T-helper 2 cell treated with Interferon-gamma antibody and Interleukin-4, amounts not matched to agents 100 ng/mL and 5 ng/mL, for 36 hours (primary cell): Measurements from ENCODE around the gene CCDC77. TPM values are rescaled to one million over a fixed set of nuclear protein-coding genes. Genes with fewer than 3 reads are reported as not detected.
"Not testable (repeated sequence)": the region's sequence is repeated elsewhere in the genome, so short reads cannot be mapped to it uniquely, and the experiment has no call there.

Experiments
- intact Hi-C: fragments of 100-400 bp; cut with micrococcal nuclease; formaldehyde crosslinking; loops from one replicate; pipeline ENCODE4 v1.15.1; 2023
- total RNA-seq: library from RNA; stranded (reverse); gene quantifications from 2 replicates; pipeline ENCODE4 v1.2.3, GENCODE V29; 2022

Gene CCDC77
- total RNA-seq = 14.1 and 14.7 TPM in 2 replicates

DNA sequence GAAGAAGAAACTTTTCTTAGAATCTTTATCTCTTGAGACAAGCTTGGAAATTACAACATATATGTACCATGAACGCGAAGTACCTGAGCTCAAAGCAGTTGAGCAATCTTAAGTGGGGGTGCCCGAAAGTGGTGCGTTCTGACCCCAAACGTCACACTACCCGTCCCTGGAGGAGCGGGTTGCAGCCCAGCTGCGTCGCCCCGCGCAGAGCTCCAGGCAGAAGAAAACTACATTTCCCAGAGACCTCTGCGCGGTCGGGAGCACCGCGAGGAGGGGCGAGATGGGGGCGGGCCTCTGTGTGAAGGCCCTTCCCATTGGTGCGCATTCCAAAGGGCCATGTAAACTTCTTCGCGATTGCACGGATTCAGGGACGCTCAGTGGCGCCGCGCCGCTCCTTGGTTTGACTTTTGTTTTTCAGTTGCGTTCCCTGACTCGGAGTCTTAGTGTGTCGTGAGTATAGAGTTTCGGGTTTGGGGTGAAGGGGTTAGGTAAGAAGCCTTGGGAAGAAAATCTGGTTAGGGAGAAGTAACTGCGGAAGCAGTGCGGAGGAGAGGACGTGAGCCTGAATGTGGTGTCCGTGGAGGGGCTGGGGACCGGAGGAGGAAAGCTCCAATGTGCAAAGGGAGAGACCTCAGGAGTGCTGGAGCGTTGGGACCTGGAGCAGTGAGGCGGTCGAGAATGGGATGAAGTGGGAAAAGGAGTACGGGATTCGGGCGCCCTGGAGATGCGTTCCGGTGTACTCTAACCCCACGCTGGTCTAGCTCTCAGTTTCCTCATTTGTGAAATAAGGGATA lies at the start of gene CCDC77:
Gene CCDC77 (plus strand): TSS at position 410 of the 794 bp plus-strand sequence. CDS start 7,740 bp downstream, outside the sequence.
- intact Hi-C loops = loop anchor here (1.0 to 5.0 kb wide), 2 partner anchors 12 to 351 kb away; partner anchors contain the start of genes KDM5A and WNK1

DNA sequence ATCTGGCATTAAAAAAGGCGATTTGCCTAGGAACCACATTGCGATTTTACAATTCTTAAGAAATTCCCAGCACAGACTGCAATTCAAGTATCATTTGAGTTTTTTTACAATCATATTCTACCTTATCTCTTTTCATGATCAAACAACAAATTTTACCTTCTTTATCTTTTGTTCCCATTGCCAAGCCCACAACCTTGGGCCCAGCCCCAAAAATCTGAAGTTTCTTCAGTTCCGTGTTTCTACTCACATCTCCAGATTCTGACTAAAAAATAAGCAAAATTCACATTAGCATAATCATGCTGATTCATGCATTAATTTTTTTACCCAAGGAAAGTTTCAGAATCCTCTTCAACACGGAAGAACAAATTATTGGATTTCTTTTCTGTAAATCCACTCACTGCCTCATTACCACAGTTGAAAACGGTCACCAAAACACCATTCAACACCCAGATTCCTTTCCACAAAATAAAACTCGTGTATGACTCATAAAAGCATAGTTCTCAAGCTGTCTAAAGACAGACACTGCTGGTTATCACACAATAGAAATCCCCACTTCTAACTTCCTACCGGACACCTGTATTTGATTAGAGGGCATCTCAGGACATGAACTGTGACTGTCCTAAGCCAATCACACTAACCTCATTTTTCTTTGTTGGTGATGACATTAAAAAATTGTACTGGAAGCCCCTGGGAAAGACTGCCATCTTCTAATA lies 45.0 kb upstream of the CCDC77 start:
- intact Hi-C loops = no loop called here

DNA sequence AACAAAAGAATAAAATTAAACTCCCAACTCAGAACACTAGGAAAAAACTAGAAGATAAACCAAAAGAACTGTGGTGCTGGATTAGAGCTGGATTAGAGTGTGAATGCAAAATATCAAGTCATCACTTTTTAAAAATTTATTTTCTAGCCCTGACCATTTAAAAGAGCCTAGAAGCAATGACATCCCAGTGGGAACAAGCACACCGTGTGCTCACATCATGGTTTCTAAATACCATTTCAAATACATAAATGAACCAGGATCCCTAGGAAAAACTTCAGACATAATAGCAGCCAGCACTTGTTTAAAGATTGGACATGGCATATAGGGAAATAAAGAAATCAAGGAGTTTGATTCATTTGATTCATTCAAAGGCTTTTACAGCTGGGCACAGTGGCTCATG lies 42.4 kb upstream of the CCDC77 start:
- intact Hi-C loops = no loop called here

DNA sequence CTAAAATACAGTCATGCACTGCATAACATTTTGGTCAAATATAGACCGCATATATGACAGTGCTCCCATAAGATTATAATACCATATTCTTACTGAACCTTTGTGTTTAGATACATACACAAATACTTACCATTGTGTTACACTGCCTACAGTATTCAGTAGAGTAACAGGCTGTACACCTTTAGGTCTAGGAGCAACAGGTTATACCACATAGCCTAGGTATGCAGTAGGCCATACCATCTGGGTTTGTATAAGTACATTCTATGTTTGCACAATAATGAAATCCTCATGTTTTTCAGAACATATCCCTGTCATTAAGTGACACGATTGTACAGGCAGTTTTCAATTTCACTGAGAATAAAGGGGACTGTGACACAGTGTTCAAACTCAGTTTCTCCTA lies 34.6 kb upstream of the CCDC77 start:
- intact Hi-C loops = no loop called here

DNA sequence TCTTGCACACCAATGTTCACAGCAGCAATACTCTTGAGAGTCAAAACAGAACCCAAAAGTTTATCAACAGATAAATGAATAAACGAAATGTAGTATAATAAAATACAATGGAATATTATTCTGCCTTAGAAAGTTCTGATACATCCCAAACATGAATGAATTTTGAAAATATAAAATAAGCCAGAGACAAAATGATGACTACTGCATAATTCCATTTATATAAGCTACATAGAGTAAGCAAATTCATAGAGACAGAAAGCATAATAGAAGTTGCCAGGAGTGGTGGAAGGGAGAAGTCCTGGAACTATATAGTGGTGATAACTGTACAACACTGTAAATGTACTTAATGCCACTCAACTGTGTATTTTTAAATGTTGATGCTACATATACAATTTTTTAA lies 33.5 kb upstream of the CCDC77 start:
- intact Hi-C loops = no loop called here

DNA sequence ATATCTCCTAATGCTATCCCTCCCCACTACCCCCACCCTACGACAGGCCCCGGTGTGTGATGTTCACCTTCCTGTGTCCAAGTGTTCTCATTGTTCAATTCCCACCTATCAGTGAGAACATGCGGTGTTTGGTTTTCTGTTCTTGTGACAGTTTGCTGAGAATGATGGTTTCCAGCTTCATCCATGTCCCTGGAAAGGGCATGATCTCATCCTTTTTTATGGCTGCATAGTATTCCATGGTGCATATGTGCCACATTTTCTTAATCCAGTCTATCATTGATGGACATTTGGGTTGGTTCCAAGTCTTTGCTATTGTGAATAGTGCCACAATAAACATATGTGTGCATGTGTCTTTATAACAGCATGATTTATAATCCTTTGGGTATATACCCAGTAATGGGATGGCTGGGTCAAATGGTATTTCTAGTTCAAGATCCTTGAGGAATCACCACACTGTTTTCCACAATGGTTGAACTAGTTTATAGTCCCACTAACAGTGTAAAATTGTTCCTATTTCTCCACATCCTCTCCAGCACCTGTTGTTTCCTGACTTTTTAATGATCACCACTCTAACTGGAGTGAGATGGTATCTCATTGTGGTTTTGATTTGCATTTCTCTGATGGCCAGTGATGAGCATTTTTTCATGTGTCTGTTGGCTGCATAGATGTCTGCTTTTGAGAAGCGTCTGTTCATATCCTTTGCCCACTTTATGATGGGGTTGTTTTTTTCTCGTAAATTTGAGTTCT lies 30.5 kb upstream of the CCDC77 start:
- intact Hi-C loops = not testable (repeated sequence)

DNA sequence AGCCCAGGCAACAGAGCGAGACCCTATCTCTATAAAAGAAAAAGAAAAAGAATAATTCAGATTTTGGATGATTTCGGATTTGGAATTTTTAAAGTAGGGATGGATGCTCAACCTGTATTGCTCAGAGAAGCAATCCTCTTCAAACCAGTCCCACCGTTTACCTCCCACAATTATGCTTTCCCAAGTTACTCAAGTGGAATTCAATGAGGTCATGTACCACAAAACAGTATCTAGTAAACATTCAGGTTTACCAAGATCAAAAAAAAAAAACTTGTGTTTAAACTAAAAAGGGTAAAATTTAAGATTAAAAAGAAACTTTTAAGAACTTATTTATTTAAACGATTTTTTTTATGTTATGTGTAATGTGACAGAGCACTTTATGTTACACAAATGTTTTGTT lies 14.8 kb upstream of the CCDC77 start:
- intact Hi-C loops = no loop called here

DNA sequence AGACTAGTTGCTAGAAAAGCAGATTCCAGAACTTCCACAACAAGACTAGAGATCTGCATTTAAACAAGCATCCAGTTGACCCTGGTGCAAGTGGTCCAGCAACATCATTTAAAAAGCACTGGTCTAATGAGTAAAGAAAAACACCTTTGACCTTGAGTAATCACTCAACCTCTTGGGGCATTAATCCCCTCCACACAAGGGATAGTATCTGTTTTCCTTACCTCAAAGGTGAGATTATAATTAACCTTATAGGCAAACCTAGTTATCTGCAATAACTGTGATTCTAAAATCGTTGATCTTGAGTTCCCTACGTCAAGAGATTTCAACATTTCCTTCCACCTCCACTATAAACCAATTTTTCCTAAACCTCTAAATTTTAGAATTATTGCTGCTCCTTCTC lies 13.4 kb upstream of the CCDC77 start:
- intact Hi-C loops = loop anchor here (2.0 kb wide), 1 partner anchor 165 kb away; no protein-coding TSS in a partner anchor

DNA sequence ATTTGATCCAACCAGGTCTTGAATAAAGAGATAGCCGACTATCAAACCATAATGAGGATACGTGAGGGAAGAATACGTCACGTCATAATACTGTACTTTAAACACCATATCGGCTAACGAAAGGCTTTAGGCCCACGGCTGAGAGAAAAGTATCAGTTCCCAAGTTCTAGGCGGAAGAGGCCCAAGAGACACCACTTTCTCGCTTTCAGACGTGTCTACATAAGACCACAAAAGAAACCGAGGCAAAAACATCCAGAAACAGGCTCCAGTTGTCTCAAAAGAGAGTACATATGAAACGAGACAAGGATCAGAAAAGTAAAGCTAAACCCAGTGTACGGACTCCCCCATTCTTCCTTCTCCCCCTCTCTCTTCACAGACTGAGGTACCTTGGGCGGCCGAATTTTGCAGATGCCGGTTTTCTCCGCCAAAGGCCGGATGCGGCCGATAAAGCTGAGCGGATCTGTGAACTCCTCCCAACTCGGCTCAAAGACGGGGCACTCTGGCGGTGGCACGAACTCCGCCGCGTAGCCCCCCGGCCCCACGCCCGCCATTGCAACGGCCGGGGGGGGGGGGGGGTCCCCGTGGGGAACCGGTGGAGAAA lies 12.8 kb upstream of the CCDC77 start:
- intact Hi-C loops = loop anchor here (1.0 to 2.0 kb wide), 3 partner anchors 13 to 364 kb away; partner anchors contain the start of genes CCDC77 and WNK1

DNA sequence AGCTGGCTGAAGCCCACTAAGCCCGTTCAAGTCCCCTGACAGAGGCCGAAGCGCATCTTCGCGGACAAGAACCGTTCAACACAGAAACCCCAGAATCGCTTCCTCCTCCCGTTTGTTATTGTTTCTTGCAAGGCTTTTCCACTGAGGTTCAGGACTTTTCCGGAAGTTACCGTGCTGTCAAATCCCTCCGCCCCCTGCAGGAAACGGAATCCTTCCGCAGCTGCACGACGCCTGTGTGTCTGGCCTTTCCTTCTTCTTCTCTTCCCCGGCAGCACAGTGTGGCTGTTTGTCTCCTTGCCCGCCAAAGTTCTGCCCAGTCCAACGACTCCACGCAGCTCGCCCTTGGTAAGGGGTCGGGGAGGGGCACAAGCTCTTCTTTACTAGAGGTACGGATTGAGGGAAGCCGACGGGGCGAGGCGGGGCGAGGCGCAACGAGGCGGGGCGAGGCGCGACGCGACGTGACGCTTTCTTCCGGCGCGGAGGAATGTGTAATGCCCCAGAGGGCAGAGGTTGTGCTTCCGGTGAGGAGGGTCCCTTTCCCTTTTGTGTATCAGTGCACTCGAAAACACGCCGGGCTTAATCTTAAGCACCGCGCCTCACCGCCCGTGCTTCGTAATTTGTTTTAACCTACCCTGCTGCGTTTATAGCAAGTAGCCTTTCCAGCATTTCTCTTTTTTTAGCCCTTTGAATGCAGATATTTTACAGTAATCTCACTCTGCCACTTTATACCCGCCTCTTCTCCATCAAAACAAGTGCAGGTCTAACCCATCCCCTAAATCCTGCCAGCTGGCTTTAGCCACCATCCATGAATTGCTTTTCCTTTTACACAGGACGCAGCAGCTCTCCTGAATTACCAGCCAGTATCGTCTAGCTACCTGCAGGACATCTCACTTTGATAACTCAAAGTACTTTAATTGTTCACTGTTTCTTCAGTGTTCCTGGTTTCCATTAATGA lies 12.0 kb upstream of the CCDC77 start, which contains the start of gene KDM5A:
Gene KDM5A (minus strand): TSS at position 179 of the 955 bp plus-strand sequence. CDS start 229 bp downstream, outside the sequence.
- intact Hi-C loops = loop anchor here (1.0 to 2.0 kb wide), 3 partner anchors 12 to 363 kb away; partner anchors contain the start of genes CCDC77 and WNK1

DNA sequence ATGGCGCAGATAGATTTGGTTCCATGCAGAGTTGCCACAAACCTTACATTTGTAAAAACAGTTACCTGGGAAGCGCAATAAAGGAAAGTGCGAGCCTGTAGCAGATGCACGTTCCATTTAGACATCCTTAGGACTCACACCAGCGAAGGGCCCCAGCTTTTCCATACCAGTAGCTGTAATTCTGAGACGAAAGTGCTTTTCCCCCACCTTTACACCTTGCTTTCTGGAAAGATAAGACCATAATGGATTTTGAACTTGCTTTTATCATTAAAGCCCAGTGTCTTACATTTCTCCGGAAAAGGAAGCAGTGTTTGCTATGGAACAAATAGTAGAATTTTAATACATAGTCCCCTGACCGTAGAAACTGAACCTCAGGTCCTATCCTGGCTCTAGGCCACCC lies 616 bp upstream of the CCDC77 start:
- intact Hi-C loops = loop anchor here (1.0 to 5.0 kb wide), 2 partner anchors 12 to 351 kb away; partner anchors contain the start of genes KDM5A and WNK1

DNA sequence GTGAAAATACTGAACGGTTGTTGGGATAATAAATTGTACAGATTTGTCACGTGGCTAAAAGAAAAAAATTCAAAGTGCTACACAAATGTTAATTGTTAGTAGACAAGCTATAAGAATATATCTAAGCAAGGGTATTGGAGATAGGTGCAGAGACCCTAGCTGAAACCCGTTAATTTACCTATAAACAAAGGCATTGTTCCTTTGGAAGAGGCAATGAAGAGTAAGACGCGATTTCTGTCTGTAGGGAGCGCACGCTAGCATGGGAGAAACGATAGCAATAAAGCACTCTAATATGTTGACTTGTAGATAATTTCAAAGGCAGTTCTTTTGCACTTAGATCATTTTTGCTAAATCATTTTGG lies 565 bp downstream of the CCDC77 start:
- intact Hi-C loops = loop anchor here (5.0 kb wide), 1 partner anchor 350 kb away; the partner anchor contains the start of gene WNK1

DNA sequence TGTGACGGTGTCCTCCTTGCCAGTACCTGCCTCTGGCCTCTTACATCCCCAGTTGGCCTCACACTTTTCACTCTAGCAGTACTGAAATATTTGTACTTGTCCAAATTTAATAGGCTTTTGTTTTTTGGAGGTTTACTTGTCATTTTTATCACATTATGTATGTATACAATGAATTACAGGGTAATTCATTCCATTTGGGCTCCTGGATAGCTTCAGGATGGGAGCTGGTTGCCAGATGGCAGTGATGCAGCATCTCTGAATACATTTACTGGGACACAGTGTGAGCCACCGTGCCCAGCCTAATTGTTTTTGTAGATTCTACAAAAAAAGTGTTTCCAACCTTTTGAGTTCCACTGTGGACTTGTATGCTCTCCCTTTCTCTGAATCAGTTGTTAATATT lies 13.4 kb downstream of the CCDC77 start:
- intact Hi-C loops = no loop called here

DNA sequence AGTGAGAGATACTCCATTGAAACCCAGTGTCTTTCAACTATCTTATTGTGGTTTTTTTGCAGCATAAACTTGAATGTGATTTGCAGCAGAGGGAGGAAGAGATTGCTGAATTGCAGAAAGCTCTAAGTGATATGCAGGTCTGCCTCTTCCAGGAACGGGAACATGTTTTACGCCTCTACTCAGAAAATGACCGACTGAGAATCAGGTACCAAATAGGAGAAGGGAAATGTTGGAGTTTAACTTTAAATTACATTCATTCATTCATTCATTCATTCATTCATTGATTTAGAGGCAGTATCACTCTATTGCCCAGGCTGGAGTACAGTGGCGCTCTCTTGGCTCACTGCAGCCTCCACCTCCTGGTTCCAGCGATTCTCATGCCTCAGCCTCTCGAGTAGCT lies 17.0 kb downstream of the CCDC77 start:
- intact Hi-C loops = no loop called here

DNA sequence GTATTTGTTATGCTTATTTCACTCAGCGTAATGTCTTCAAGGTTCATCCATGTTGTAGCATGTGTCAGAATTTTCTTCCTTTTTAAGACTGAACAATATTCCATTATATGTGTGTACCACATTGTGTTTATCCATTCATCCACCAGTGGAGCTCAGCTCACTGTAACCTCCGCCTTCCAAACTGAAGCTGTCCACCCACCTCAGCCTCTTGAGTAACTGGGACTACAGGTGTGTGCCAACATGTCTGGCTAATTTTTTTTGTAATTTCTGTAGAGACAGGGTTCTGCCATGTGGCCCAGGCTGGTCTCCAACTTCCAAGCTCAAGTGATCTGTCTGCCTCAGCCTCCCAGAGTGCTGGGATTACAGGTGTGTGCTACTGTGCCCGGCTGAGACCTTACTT lies 21.1 kb downstream of the CCDC77 start:
- intact Hi-C loops = no loop called here

DNA sequence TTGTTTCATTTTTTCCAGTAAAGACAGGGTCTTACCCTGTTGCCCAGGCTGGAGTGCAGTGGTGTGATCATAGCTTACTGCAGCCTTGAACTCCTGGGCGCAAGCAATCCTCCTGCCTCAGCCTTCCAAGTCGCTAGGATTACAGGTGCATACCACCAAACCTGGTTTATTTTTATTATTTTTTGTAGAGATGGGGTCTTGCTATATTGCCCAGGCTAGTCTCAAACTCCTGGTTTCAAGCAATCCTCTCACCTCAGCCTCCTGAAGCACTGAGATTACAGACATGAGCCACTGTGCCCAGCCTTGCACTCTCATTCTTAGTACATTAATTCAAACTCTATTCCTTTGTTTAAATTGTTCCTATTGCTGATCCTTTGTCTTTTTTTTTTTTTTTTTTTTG lies 34.3 kb downstream of the CCDC77 start:
- intact Hi-C loops = not testable (repeated sequence)

DNA sequence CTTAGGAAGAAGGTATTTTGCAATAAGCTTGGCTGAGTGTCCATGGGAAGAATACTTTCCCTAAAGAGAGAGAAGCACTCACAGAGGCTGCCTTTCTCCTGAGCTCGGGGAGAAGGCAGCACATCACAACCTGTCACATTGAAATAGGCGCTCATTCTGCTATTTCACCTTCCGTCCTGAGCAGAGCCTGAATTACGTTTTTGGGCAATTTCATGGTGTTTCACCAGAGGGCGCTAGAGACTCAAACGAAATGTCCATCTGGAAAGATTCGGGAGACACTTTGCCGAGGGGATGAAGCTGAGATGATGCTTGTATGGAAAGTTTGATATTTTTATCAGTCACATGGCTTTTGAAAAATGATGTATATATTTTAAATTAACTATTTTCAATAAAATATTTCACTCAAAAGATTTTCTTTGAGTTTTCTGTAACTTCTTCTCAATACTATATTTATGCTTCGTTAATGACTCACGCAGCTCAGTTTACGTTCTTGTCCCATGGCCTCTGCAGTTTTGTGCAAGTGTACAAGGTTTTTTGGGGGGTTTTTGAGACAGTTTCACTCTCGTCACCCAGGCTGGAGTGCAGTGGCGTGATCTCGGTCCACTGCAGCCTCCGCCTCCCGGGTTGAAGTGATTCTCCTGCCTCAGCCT lies 40.9 kb downstream of the CCDC77 start:
- intact Hi-C loops = loop anchor here (1.0 kb wide), 1 partner anchor 104 kb away; no protein-coding TSS in a partner anchor

DNA sequence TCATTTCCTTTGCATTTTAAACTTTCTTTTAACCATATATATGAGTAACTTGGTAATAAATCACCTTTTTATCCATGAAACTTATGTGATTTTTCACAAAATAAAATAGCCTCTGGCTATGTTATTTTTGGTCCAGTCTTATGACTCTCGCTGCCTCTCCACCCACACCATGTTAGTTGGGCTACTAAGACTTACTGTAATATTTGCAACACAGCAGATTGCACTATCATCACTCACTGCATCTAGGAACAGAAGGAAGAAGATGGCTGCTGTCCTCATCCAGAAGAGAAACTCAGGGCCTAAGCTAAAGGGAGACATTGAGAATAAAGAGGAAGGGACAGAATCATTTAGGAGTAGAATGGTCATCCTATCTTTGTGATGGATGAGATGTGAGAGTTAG lies 45.7 kb downstream of the CCDC77 start:
- intact Hi-C loops = no loop called here

DNA sequence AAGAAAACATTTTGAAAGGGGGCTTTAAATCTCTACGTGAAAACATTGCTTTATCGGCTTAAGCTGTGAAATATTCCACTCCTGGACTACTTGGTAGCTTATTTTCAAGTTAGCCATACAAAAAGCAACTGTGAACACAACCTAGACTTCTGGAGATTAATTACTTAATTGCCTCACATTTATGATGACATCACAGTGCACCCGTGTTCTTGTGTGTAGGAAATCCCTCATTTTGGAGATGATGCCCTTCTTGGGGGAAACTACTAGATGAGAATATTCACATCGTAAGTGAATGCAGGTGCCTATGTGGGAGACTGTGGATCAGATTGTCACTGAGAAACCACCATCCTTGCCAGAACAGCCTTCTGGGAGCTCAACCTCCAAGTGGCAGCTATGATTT lies 47.8 kb downstream of the CCDC77 start:
- intact Hi-C loops = no loop called here
